Measurements from ENCODE around the gene PROKR1. TPM values are rescaled to one million over a fixed set of nuclear protein-coding genes. Genes with fewer than 3 reads are reported as not detected.

PROKR1 gene
- total RNA-seq, 4 donors from 2014 or later, result not detected

- intact Hi-C loops (cut with DNase I), result no loop called here
- no peak for DNase-seq
- H3K9me3 ChIP-seq, result peaks cover 0 to 4% (median 0%) of the 10 kb centered on the region in 3 donors
- TF ChIP-seq CTCF (IDR thresholded peaks at IDR 0.05) (no peak), POLR2A (IDR thresholded peaks at IDR 0.05) (no peak)
- H3K36me3 ChIP-seq, result no peaks in the 10 kb centered on the region
- H3K4me1 ChIP-seq, result no peaks in the 10 kb centered on the region
- H3K27ac ChIP-seq, result no peak overlapping the region
- H3K27me3 ChIP-seq, result no peaks in the 10 kb centered on the region
- WGBS, 2 donors, result 83 to 84% methylated on average over 5 of the region's 5 CpGs
- H3K4me3 ChIP-seq, result no peak overlapping the region
These were observed 30.4 kb upstream of the PROKR1 start for GRCh38 chr2:68612765-68613519.

GRCh38 chr2:68620772-68621171, 22.6 kb upstream of the PROKR1 start:
- Histone ChIP-seq H3K36me3 (no peaks in the 10 kb centered on the region), H3K9me3 (peaks cover 0 to 9% (median 0%) of the 10 kb centered on the region in 3 donors), H3K27me3 (no peaks in the 10 kb centered on the region), H3K4me1 (no peaks in the 10 kb centered on the region), H3K4me3 (no peak overlapping the region), H3K27ac (no peak overlapping the region)
- intact Hi-C loops (cut with DNase I), result no loop called here
- no peak for DNase-seq
- TF ChIP-seq CTCF (IDR thresholded peaks at IDR 0.05) (no peak), POLR2A (IDR thresholded peaks at IDR 0.05) (no peak)

GRCh38 chr2:68623820-68624219, 19.6 kb upstream of the PROKR1 start:
- Histone ChIP-seq H3K27ac (no peak overlapping the region), H3K27me3 (no peaks in the 10 kb centered on the region), H3K9me3 (peaks cover 0 to 9% (median 0%) of the 10 kb centered on the region in 3 donors), H3K4me1 (no peaks in the 10 kb centered on the region), H3K36me3 (no peaks in the 10 kb centered on the region), H3K4me3 (no peak overlapping the region)
- intact Hi-C loops (cut with DNase I), result no loop called here
- TF ChIP-seq CTCF (IDR thresholded peaks at IDR 0.05) (no peak), POLR2A (IDR thresholded peaks at IDR 0.05) (no peak)
- WGBS, 2 donors, result 77 to 78% methylated on average over 6 of the region's 6 CpGs
- no peak for DNase-seq

GRCh38 chr2:68627615-68628014, 15.8 kb upstream of the PROKR1 start:
- intact Hi-C loops (cut with DNase I), result no loop called here
- whole genome bisulfite sequencing, 2 donors, result 79 to 80% methylated on average over 1 to 3 of the region's 3 CpGs
- Histone ChIP-seq H3K9me3 (peaks cover 0 to 5% (median 0%) of the 10 kb centered on the region in 3 donors), H3K4me1 (no peaks in the 10 kb centered on the region), H3K27ac (no peak overlapping the region), H3K4me3 (no peak overlapping the region), H3K27me3 (no peaks in the 10 kb centered on the region), H3K36me3 (no peaks in the 10 kb centered on the region)
- no peak for DNase-seq
- TF ChIP-seq CTCF (IDR thresholded peaks at IDR 0.05) (no peak), POLR2A (IDR thresholded peaks at IDR 0.05) (no peak)

- WGBS, 2 donors, result 40 to 41% methylated on average over 3 of the region's 3 CpGs
- H3K9me3 ChIP-seq, result no peaks in the 10 kb centered on the region
- H3K27me3 ChIP-seq, result peaks cover 0 to 6% (median 0%) of the 10 kb centered on the region in 4 donors
- H3K36me3 ChIP-seq, result no peaks in the 10 kb centered on the region
- DNase-seq, result no peak
- no peaks in the 10 kb centered on the region for H3K4me1 ChIP-seq
- H3K27ac ChIP-seq, result no peak overlapping the region
- TF ChIP-seq POLR2A (IDR thresholded peaks at IDR 0.05), result no peak
- no peak for TF ChIP-seq CTCF (IDR thresholded peaks at IDR 0.05)
- H3K4me3 ChIP-seq, result no peak overlapping the region
- intact Hi-C loops (cut with DNase I), result no loop called here
These were observed 11.4 kb upstream of the PROKR1 start for GRCh38 chr2:68632021-68632420.

Measured in esophagus squamous epithelium (tissue), 5 donors.